IMR-90 (cell line): Measurements from ENCODE around the gene RUNX2. TPM values are rescaled to one million over a fixed set of nuclear protein-coding genes. Genes with fewer than 3 reads are reported as not detected.

Experiments
- ATAC-seq: fragments of 200-7000 bp; cut with Tn5 transposase; 2 replicates; pipeline ENCODE4 v1.9.1; 2020; ENCODE audit warnings: low read depth, mild to moderate bottlenecking, moderate library complexity
- BruUV-seq: library from RNA; stranded (reverse); fragments of 400-500 nt; replicated peaks from 2 replicates; lab custom pipeline; 2021; lab: Mats Ljungman, UMichigan
- CTCF ChIA-PET: fragments of 300-600 bp; formaldehyde crosslinking; extraction: SDS; loops from one replicate; lab custom pipeline; 2021; ENCODE audit warnings: antibody characterized with exemption; lab: Yijun Ruan, JAX
- POLR2A ChIA-PET: fragments of 300-600 bp; sonication (Branson Sonifier 250); formaldehyde crosslinking; loops from one replicate; lab custom pipeline; 2022; ENCODE audit warnings: antibody characterized with exemption; ENCODE audit not compliant: unreplicated experiment; lab: Charles Lee
- DNase-seq: peaks from one replicate; pipeline ENCODE4 v3.0.0; 2013
- H2AFZ ChIP-seq: replicated peaks from 2 replicates; pipeline ENCODE3; 2013; ENCODE audit warnings: low read length, mild to moderate bottlenecking; ENCODE audit not compliant: poor library complexity
- H2AK5ac ChIP-seq: 2 replicates; pipeline ENCODE4 v1.6.1; 2013; ENCODE audit warnings: low read depth, low read length, inconsistent platforms
- H2AK9ac ChIP-seq: replicated peaks from 2 replicates; pipeline ENCODE3; 2013; ENCODE audit warnings: mild to moderate bottlenecking, low read depth, low read length, moderate library complexity; ENCODE audit not compliant: poor library complexity
- H2BK120ac ChIP-seq: 2 replicates; pipeline ENCODE4 v1.6.1; 2013; ENCODE audit warnings: low read depth, low read length, inconsistent platforms
- H2BK15ac ChIP-seq: 3 replicates; pipeline ENCODE4 v1.6.1; 2013; ENCODE audit warnings: low read depth, low read length, inconsistent platforms
- H2BK20ac ChIP-seq: 2 replicates; pipeline ENCODE4 v1.6.1; 2013; ENCODE audit warnings: low read depth, mild to moderate bottlenecking, inconsistent platforms, low read length, moderate library complexity
- H2BK5ac ChIP-seq: 2 replicates; pipeline ENCODE4 v1.6.1; 2013; ENCODE audit warnings: mild to moderate bottlenecking, low read depth, low read length, inconsistent platforms; ENCODE audit not compliant: poor library complexity, severe bottlenecking
- H3K14ac ChIP-seq: replicated peaks from 2 replicates; pipeline ENCODE4 v1.6.1; 2013; ENCODE audit warnings: low read depth, low read length, inconsistent platforms
- H3K18ac ChIP-seq: 2 replicates; pipeline ENCODE4 v1.6.1; 2013; ENCODE audit warnings: low read depth, low read length, control low read depth
- H3K23ac ChIP-seq: 2 replicates; pipeline ENCODE4 v1.6.1; 2013; ENCODE audit warnings: low read depth, low read length, inconsistent platforms
- H3K27ac ChIP-seq: 2 replicates; pipeline ENCODE4 v1.5.1; 2013; ENCODE audit warnings: mild to moderate bottlenecking, control low read depth, low read length; ENCODE audit not compliant: insufficient read depth
- H3K27me3 ChIP-seq: 2 replicates; pipeline ENCODE4 v1.6.1; 2013; ENCODE audit warnings: low read length; ENCODE audit not compliant: control insufficient read depth, insufficient read depth
- H3K36me3 ChIP-seq: 2 replicates; pipeline ENCODE4 v1.6.1; 2013; ENCODE audit warnings: low read length, mixed read lengths; ENCODE audit not compliant: control insufficient read depth, insufficient read depth
- H3K4ac ChIP-seq: 2 replicates; pipeline ENCODE4 v1.6.1; 2013; ENCODE audit warnings: low read depth, low read length, inconsistent platforms
- H3K4me1 ChIP-seq: 2 replicates; pipeline ENCODE4 v1.6.1; 2013; ENCODE audit warnings: low read length, mixed read lengths; ENCODE audit not compliant: control insufficient read depth, insufficient read depth
- H3K4me2 ChIP-seq: 2 replicates; pipeline ENCODE4 v1.6.1; 2013; ENCODE audit warnings: low read depth, mild to moderate bottlenecking, control low read depth, low read length, moderate library complexity
- H3K4me3 ChIP-seq: 2 replicates; pipeline ENCODE4 v1.5.1; 2013; ENCODE audit warnings: low read depth, mild to moderate bottlenecking, control low read depth, low read length, moderate library complexity; ENCODE audit not compliant: insufficient read depth
- H3K56ac ChIP-seq: 2 replicates; pipeline ENCODE4 v1.6.1; 2013; ENCODE audit warnings: low read length, inconsistent platforms; ENCODE audit not compliant: insufficient read depth; ENCODE audit errors: extremely low read depth
- H3K79me1 ChIP-seq, 2 experiments: 2 replicates each; pipeline ENCODE4 v1.6.1; 2013; ENCODE audit warnings: low read length in 2 of 2, inconsistent platforms in 1 of 2, low read depth in 1 of 2
- H3K9ac ChIP-seq: 2 replicates; pipeline ENCODE4 v1.6.1; 2013; ENCODE audit warnings: low read depth, low read length, control low read depth
- H3K9me1 ChIP-seq: 2 replicates; pipeline ENCODE4 v1.6.1; 2013; ENCODE audit warnings: low read length, inconsistent platforms; ENCODE audit not compliant: insufficient read depth
- H3K9me3 ChIP-seq: 2 replicates; pipeline ENCODE4 v1.6.1; 2013; ENCODE audit warnings: low read length; ENCODE audit not compliant: control insufficient read depth, insufficient read depth
- H4K20me1 ChIP-seq: 2 replicates; pipeline ENCODE4 v1.6.1; 2013; ENCODE audit warnings: low read length, inconsistent platforms; ENCODE audit not compliant: insufficient read depth
- H4K5ac ChIP-seq: 2 replicates; pipeline ENCODE4 v1.6.1; 2013; ENCODE audit warnings: mild to moderate bottlenecking, low read depth, low read length, control low read depth
- H4K8ac ChIP-seq, 2 experiments: 2 replicates each; pipeline ENCODE4 v1.6.1; 2013; ENCODE audit warnings: low read depth in 2 of 2, low read length in 2 of 2, control low read depth in 1 of 2, inconsistent platforms in 1 of 2
- H4K91ac ChIP-seq: 2 replicates; pipeline ENCODE4 v1.6.1; 2013; ENCODE audit warnings: low read depth, low read length, inconsistent platforms; ENCODE audit not compliant: insufficient read depth
- CEBPB ChIP-seq: IDR thresholded peaks from 2 replicates; pipeline ENCODE4 v1.6.1; 2012; ENCODE audit warnings: low read depth, low read length, improper control_type of control experiment
- MAFK ChIP-seq: IDR thresholded peaks from 2 replicates; pipeline ENCODE4 v1.6.1; 2012; ENCODE audit warnings: low read depth, low read length, improper control_type of control experiment
- MAZ ChIP-seq: IDR thresholded peaks from 2 replicates; pipeline ENCODE4 v1.6.1; 2012; ENCODE audit warnings: low read depth, mild to moderate bottlenecking, low read length, improper control_type of control experiment, moderate library complexity, borderline replicate concordance
- MXI1 ChIP-seq: IDR thresholded peaks from 2 replicates; pipeline ENCODE4 v1.6.1; 2012; ENCODE audit warnings: low read depth, mild to moderate bottlenecking, low read length, moderate library complexity, borderline replicate concordance
- NFE2L2 ChIP-seq: fragments of 150-350 bp; IDR thresholded peaks from 2 replicates; pipeline ENCODE4 v1.6.1; 2016; ENCODE audit warnings: low read depth, mild to moderate bottlenecking, low read length
- POLR2A ChIP-seq: IDR thresholded peaks from 2 replicates; pipeline ENCODE4 v1.6.1; 2012; ENCODE audit warnings: mild to moderate bottlenecking, low read depth, low read length
- RCOR1 ChIP-seq: IDR thresholded peaks from 2 replicates; pipeline ENCODE4 v1.6.1; 2012; ENCODE audit warnings: mild to moderate bottlenecking, low read length, improper control_type of control experiment; ENCODE audit not compliant: insufficient replicate concordance
- WGBS, 2 experiments: methylation state at CpG; one replicate each; pipeline versions ENCODE4 v1.1.5 to v1.1.7; 2013; ENCODE audit warnings: missing lambda C conversion rate in 2 of 2; ENCODE audit not compliant: insufficient read length in 1 of 2; ENCODE audit errors: extremely low coverage in 2 of 2; 5-methylcytosine and 5-hydroxymethylcytosine counted together
- dilution Hi-C: fragments of 300-500 bp; cut with HindIII; formaldehyde crosslinking; loops from one replicate; pipeline ENCODE4 v1.14.3; 2018; ENCODE audit warnings: low sequenced_read_pairs; ENCODE audit not compliant: unreplicated experiment
- in situ Hi-C: fragments of 300-500 bp; cut with MboI; formaldehyde crosslinking; loops from 3 replicates; pipeline ENCODE4 v1.14.3; 2019; ENCODE audit warnings: low sequenced_read_pairs, inconsistent platforms, mixed read lengths
- intact Hi-C: fragments of 100-400 bp; cut with micrococcal nuclease; formaldehyde crosslinking; loops from 2 replicates; pipeline ENCODE4 v1.10.0; 2022
- polyA plus RNA-seq, 3 experiments: library from polyadenylated mRNA; depleted of rRNA; stranded (reverse); fragments of >200 nt; gene quantifications; 2 replicates each; pipeline ENCODE4 v1.2.3, GENCODE V29; 2012; ENCODE audit warnings: low replicate concordance in 1 of 3
- total RNA-seq: library from RNA; depleted of rRNA; stranded (reverse); fragments of >200 nt; gene quantifications from 2 replicates; pipeline ENCODE4 v1.2.3, GENCODE V29; 2012
- TF ChIP-seq, protein P1 (sequence below): conservative IDR thresholded peaks from 2 replicates; pipeline ENCODE4 v1.5.1; 2012; ENCODE audit warnings: mild to moderate bottlenecking, low read depth, low read length, improper control_type of control experiment
- TF ChIP-seq, protein P2 (sequence below): fragments of 150-350 bp; IDR thresholded peaks from 2 replicates; pipeline ENCODE4 v1.6.1; 2016; ENCODE audit warnings: low read depth, mild to moderate bottlenecking, low read length, moderate library complexity, borderline replicate concordance
- TF ChIP-seq, protein P3 (sequence below): fragments of 150-350 bp; IDR thresholded peaks from 2 replicates; pipeline ENCODE4 v1.6.1; 2017; ENCODE audit warnings: mild to moderate bottlenecking, antibody characterized with exemption, low read length, low read depth

Gene RUNX2
- total and polyA plus RNA-seq, 2 of the 4 experiments (the other 2 are of a cell fraction), result 2.3 to 4.7 TPM

DNA sequence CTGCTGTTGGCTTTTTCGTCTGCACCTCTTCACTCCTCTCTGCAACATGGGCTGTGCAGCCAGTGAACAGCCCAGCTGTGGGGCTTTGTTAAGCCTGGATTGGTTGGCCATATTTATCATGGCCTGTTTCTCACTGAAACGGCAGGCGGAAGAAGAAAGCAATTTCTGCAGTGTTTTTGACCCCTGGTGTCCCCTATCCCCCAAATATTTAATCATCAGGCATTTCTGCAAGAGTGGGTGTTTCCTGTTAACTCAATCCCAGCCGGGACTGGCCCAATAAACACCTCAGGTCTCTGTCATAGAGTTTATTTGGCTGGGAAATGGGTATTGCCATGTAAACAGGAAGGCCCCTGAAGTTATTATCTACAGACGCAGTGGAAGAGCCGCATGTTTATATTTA lies 224.4 kb downstream of the RUNX2 start:
- Histone ChIP-seq H3K9me3 (no peaks in the 10 kb centered on the region), H3K23ac (peak overlapping the region; percentile 2; the same call in 1 of the 2 replicates), H3K18ac (no peak overlapping the region), H3K4me3 (no peak overlapping the region), H4K5ac (no peak overlapping the region), H3K14ac (no peak overlapping the region), H3K79me1 (peaks cover 0 to 22% of the 10 kb centered on the region in 2 experiments; a peak in 2 of 4 replicates), H2BK15ac (no peak overlapping the region), H4K20me1 (no peaks in the 10 kb centered on the region), H2AK9ac (no peak overlapping the region), H3K27me3 (no peaks in the 10 kb centered on the region), H3K4ac (peak overlapping the region; percentile 5), H2BK5ac (no peak overlapping the region), H3K36me3 (0 out of 2 replicates have a peak, but pooled peaks cover 1% of the 10 kb centered on the region), H3K9me1 (peaks cover 22% of the 10 kb centered on the region), H2BK20ac (no peak overlapping the region), H4K91ac (no peak overlapping the region), H2AFZ (no peak overlapping the region), H3K4me2 (no peak overlapping the region), H2AK5ac (no peak overlapping the region), H3K56ac (no peak overlapping the region), H3K27ac (no peak overlapping the region), H3K9ac (no peak overlapping the region), H3K4me1 (peaks cover 22% of the 10 kb centered on the region), H4K8ac (peak overlapping the region in 1 of 2 experiments; percentile 14; a peak in 2 of 4 replicates), H2BK120ac (no peak overlapping the region)
- ChIA-PET POLR2A (no interaction called here), CTCF (no interaction called here)
- no CpG with 5 or more reads among the region's 6 CpGs for WGBS, 2 experiments
- in situ Hi-C loops, result no loop called here
- TF ChIP-seq MXI1, result no peak
- TF ChIP-seq RCOR1, result no peak
- TF ChIP-seq NFE2L2, result no peak
- TF ChIP-seq, protein P1, sequence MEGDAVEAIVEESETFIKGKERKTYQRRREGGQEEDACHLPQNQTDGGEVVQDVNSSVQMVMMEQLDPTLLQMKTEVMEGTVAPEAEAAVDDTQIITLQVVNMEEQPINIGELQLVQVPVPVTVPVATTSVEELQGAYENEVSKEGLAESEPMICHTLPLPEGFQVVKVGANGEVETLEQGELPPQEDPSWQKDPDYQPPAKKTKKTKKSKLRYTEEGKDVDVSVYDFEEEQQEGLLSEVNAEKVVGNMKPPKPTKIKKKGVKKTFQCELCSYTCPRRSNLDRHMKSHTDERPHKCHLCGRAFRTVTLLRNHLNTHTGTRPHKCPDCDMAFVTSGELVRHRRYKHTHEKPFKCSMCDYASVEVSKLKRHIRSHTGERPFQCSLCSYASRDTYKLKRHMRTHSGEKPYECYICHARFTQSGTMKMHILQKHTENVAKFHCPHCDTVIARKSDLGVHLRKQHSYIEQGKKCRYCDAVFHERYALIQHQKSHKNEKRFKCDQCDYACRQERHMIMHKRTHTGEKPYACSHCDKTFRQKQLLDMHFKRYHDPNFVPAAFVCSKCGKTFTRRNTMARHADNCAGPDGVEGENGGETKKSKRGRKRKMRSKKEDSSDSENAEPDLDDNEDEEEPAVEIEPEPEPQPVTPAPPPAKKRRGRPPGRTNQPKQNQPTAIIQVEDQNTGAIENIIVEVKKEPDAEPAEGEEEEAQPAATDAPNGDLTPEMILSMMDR, result no peak
- no peak for TF ChIP-seq MAZ
- TF ChIP-seq, protein P2, sequence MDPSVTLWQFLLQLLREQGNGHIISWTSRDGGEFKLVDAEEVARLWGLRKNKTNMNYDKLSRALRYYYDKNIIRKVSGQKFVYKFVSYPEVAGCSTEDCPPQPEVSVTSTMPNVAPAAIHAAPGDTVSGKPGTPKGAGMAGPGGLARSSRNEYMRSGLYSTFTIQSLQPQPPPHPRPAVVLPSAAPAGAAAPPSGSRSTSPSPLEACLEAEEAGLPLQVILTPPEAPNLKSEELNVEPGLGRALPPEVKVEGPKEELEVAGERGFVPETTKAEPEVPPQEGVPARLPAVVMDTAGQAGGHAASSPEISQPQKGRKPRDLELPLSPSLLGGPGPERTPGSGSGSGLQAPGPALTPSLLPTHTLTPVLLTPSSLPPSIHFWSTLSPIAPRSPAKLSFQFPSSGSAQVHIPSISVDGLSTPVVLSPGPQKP, result no peak
- no peak for TF ChIP-seq MAFK
- TF ChIP-seq, protein P3, sequence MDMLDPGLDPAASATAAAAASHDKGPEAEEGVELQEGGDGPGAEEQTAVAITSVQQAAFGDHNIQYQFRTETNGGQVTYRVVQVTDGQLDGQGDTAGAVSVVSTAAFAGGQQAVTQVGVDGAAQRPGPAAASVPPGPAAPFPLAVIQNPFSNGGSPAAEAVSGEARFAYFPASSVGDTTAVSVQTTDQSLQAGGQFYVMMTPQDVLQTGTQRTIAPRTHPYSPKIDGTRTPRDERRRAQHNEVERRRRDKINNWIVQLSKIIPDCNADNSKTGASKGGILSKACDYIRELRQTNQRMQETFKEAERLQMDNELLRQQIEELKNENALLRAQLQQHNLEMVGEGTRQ, result no peak
- no peak for TF ChIP-seq POLR2A
- TF ChIP-seq CEBPB, result no peak
- intact Hi-C loops, result no loop called here
- no TSS peak for BruUV-seq
- peak; percentile 36 for ATAC-seq
- dilution Hi-C loops, result no loop called here
- DNase-seq, result peak; percentile 35
